ENCODE data around the gene FAM3A.

FAM3A gene

DNA sequence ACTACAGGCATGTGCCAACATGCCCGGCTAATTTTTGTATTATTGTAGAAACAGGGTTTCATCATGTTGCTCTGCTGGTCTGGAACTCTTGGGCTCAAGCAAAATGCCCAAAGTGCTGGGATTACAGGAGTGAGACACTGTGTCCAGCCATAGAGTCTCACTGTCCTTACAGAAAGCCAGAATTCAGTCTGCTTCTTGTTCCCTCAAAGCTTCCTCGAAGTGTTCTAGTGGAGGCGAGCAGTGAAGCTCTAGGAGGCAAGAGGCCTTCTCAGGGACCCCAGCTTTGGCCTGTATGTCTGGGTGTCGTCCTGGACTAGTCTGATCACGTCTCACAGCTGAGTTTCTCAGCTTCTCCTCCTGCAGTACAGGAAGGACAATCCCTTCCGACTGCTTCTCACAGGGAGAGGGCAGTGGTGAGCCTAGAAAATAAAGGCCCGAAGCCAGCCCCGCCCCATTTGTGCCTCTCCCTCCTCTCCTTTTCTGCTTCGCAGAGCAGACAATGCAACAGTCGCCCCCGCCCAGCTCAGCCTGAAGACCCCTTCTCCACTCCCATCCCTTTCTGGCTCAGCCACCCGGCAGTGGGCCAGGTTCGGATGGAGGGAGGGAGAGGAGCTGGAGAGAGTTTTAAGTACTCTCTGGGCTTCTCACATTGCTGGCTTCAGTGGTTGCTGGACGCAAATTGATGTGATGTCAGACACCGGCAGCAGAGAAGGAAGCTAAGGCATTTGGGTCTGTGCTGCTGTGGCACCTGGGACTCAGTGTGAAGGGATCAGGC lies 11.1 kb upstream of the FAM3A start (continued):
- TF ChIP-seq, protein P1, sequence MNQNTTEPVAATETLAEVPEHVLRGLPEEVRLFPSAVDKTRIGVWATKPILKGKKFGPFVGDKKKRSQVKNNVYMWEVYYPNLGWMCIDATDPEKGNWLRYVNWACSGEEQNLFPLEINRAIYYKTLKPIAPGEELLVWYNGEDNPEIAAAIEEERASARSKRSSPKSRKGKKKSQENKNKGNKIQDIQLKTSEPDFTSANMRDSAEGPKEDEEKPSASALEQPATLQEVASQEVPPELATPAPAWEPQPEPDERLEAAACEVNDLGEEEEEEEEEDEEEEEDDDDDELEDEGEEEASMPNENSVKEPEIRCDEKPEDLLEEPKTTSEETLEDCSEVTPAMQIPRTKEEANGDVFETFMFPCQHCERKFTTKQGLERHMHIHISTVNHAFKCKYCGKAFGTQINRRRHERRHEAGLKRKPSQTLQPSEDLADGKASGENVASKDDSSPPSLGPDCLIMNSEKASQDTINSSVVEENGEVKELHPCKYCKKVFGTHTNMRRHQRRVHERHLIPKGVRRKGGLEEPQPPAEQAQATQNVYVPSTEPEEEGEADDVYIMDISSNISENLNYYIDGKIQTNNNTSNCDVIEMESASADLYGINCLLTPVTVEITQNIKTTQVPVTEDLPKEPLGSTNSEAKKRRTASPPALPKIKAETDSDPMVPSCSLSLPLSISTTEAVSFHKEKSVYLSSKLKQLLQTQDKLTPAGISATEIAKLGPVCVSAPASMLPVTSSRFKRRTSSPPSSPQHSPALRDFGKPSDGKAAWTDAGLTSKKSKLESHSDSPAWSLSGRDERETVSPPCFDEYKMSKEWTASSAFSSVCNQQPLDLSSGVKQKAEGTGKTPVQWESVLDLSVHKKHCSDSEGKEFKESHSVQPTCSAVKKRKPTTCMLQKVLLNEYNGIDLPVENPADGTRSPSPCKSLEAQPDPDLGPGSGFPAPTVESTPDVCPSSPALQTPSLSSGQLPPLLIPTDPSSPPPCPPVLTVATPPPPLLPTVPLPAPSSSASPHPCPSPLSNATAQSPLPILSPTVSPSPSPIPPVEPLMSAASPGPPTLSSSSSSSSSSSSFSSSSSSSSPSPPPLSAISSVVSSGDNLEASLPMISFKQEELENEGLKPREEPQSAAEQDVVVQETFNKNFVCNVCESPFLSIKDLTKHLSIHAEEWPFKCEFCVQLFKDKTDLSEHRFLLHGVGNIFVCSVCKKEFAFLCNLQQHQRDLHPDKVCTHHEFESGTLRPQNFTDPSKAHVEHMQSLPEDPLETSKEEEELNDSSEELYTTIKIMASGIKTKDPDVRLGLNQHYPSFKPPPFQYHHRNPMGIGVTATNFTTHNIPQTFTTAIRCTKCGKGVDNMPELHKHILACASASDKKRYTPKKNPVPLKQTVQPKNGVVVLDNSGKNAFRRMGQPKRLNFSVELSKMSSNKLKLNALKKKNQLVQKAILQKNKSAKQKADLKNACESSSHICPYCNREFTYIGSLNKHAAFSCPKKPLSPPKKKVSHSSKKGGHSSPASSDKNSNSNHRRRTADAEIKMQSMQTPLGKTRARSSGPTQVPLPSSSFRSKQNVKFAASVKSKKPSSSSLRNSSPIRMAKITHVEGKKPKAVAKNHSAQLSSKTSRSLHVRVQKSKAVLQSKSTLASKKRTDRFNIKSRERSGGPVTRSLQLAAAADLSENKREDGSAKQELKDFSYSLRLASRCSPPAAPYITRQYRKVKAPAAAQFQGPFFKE (tag by site-specific recombination; IDR thresholded peaks at IDR 0.05; ENCODE audit: borderline replicate concordance) = no peak
- TF ChIP-seq, protein P2, sequence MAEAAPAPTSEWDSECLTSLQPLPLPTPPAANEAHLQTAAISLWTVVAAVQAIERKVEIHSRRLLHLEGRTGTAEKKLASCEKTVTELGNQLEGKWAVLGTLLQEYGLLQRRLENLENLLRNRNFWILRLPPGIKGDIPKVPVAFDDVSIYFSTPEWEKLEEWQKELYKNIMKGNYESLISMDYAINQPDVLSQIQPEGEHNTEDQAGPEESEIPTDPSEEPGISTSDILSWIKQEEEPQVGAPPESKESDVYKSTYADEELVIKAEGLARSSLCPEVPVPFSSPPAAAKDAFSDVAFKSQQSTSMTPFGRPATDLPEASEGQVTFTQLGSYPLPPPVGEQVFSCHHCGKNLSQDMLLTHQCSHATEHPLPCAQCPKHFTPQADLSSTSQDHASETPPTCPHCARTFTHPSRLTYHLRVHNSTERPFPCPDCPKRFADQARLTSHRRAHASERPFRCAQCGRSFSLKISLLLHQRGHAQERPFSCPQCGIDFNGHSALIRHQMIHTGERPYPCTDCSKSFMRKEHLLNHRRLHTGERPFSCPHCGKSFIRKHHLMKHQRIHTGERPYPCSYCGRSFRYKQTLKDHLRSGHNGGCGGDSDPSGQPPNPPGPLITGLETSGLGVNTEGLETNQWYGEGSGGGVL (tag by site-specific recombination; IDR thresholded peaks at IDR 0.05) = no peak
- TF ChIP-seq ZNF510 (tag by site-specific recombination; IDR thresholded peaks at IDR 0.05; ENCODE audit: insufficient replicate concordance) = no peak
- TF ChIP-seq ZSCAN30 (tag by site-specific recombination; IDR thresholded peaks at IDR 0.05) = peak; percentile 9; the same call in 1 of the 2 replicates
- TF ChIP-seq KLF16 (tag by site-specific recombination; IDR thresholded peaks at IDR 0.05) = no peak
- TF ChIP-seq ZNF132 (tag by site-specific recombination; IDR thresholded peaks at IDR 0.05; ENCODE audit: borderline replicate concordance) = no peak
- no peak for TF ChIP-seq ZNF521 (tag by site-specific recombination; IDR thresholded peaks at IDR 0.05)
- no peak for TF ChIP-seq ZNF791 (tag by site-specific recombination; IDR thresholded peaks at IDR 0.05)
- peak; percentile 61; the same call in 1 of the 2 replicates for TF ChIP-seq ZBTB17 (tag by site-specific recombination; IDR thresholded peaks at IDR 0.05)
- TF ChIP-seq ZNF623 (tag by site-specific recombination; IDR thresholded peaks at IDR 0.05) = no peak
- no peak for TF ChIP-seq SP3 (tag by site-specific recombination; IDR thresholded peaks at IDR 0.05)
- TF ChIP-seq ZNF37A (tag by site-specific recombination; IDR thresholded peaks at IDR 0.05) = no peak
- TF ChIP-seq, protein P3, sequence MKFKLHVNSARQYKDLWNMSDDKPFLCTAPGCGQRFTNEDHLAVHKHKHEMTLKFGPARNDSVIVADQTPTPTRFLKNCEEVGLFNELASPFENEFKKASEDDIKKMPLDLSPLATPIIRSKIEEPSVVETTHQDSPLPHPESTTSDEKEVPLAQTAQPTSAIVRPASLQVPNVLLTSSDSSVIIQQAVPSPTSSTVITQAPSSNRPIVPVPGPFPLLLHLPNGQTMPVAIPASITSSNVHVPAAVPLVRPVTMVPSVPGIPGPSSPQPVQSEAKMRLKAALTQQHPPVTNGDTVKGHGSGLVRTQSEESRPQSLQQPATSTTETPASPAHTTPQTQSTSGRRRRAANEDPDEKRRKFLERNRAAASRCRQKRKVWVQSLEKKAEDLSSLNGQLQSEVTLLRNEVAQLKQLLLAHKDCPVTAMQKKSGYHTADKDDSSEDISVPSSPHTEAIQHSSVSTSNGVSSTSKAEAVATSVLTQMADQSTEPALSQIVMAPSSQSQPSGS (tag by site-specific recombination; IDR thresholded peaks at IDR 0.05; ENCODE audit: low read depth) = no peak
- TF ChIP-seq ZNF19 (tag by site-specific recombination; IDR thresholded peaks at IDR 0.05; ENCODE audit: low read depth) = no peak
- TF ChIP-seq ZNF239 (tag by site-specific recombination; IDR thresholded peaks at IDR 0.05) = no peak
- peak; percentile 32; the same call in 1 of the 2 replicates for TF ChIP-seq ZNF561 (tag by site-specific recombination; IDR thresholded peaks at IDR 0.05; ENCODE audit: borderline replicate concordance)
- TF ChIP-seq ZXDB (tag by site-specific recombination; IDR thresholded peaks at IDR 0.05) = no peak; the same call in 1 of the 2 replicates
- TF ChIP-seq KLF7 (tag by site-specific recombination; IDR thresholded peaks at IDR 0.05; ENCODE audit: borderline replicate concordance) = no peak
- no peak for TF ChIP-seq ZNF596 (tag by site-specific recombination; IDR thresholded peaks at IDR 0.05)

All from HEK293 (cell line).